DMS 273 treated with DMSO at 0.1 percent for 48 hours (cell line): ENCODE data around the gene LDB2.

Experiments used
- DNase-seq: peaks from one replicate; lab custom pipeline; 2025; lab: John Stamatoyannopoulos, UW

Gene LDB2

DNA sequence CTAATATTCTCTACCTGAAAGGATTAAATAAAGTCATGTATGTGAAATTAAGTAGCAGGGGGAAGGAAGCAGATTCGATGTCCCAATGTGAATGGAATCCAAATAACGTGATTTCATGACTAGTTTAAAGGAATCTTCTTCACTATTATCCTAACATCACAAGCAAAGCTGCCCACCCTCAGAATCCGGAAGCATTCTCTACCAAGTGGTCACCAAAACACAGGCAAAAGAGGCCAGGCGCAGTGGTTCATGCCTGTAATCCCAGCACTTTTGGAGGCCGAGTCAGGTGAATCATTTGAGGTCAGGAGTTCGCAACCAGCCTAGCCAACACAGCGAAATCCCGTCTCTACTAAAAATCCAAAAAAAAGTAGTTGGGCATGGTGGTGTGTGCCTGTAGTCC, 212.9 kb downstream of the LDB2 start:
- DNase-seq, result no peak

DNA sequence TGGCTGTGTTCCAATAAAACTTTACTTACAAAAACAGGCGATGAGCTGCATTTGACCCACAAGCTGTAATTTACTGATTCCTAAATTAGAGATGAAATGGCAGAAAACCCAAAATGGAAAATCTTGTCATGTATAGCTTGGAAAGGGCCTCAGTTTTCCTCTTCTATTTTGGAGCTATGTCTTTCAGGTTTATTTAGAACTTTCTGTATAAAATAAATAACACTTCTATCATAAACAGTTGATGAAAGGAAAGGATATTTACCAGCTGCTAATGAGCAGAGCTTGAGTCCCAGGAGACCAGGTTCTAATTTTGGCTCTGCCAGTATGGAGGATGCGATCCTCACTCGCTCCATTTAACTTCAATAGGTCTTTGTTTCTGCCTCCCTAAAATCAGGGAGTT, 213.5 kb downstream of the LDB2 start:
- DNase-seq, result no peak

DNA sequence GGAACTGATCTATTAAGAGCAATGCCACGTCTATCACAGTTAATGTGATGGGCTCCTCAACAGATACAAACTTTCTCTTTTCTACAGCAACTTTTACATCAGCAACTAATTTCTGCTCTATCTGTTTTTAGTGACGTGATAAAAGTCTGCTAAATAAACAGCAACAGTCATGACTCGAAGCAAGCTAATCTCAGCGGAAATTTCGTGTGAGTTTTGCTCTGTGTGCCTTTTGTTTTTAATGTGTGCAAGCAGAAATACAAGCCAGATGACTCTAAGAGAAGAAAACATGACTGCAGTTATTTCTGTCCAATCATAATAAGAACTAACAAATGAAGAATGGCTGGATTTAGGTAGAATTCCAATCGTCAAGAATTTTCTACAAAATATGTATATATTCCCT, 214.3 kb downstream of the LDB2 start:
- DNase-seq, result no peak

DNA sequence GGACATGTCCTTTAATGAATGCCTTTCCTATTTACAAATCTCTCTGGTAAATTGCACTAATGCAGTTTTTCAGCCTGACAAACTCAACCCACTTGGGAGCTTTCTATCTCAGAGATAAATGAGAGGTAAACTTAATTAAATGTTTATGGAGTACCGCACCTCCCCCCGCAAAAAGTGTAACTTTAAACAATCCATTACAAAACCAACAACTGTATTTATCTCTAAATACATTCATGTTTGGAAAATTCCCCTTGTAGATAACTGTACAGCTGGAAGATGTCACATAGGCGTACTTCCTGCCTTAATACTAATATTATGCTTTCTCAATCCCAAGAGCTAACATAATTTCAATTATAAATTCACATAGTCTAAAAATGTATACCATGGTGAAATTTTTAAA, 215.5 kb downstream of the LDB2 start:
- DNase-seq, result no peak

DNA sequence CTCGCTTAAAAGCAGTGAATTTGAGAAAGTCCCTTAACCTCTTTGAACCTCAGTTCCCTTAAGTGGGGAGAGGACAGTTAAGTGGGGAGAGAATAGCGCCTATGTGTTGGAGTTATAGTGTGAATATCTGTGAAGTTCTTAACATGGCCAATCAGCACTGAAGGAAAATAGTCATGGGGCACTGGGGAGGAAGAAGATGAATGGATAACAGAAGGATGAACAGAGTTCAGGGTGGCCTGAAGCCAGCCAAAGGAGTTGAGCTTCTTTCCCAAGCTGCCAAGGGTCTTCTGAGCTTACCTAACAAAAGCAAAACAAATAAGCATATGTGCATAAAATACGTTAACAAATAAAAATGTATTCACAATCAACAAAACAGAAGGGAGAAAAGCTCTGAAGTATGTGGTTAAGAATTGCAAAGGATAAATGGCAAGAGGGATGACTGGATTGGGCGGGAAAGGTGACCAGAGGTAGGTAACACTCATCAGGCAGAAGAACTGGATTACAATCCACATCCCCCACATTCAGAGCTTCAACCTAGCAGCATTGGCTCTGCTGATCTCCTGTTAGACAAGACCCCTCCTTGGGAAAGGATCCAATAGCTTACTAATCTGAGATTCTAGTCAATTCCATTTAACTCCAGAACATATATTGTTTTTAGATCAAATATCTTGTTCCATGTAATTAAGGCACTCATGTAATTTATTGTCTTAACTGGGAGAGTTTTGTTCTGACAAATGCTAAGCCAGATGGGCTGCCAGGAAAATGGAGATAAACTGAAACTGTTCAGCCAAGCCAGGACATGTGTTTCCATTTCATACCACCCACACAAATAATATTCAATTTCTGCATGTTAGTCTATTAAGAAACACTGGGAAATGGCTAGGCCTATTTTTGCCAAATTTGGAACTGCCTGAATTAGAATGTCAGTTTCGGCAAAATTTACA, 221.2 kb downstream of the LDB2 start:
- no peak for DNase-seq

DNA sequence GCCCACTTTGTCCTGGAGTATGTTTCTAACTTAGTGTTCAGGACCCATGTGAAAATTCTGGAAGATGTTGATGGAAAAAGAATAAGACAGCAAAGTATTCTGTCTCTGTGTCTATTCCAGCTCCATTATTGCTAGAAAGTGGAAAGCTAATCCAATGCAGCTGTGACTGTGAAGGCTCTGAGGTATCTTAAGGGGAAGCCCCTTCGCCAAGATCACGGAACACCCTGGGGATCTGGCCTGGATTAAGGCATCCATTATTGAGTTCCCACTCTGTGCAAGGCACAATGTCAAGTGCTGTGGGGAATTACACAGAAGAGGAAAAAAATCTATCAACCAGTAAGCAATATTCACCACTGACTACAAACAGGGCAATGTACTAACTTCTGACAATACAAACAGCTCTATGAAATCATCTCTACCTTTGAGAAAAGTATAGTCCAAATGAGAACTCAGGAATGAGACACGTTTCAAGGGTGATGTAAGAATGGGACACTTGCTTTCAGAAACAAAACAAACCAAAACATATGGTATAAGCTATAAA, 222.1 kb downstream of the LDB2 start:
- DNase-seq, result no peak

DNA sequence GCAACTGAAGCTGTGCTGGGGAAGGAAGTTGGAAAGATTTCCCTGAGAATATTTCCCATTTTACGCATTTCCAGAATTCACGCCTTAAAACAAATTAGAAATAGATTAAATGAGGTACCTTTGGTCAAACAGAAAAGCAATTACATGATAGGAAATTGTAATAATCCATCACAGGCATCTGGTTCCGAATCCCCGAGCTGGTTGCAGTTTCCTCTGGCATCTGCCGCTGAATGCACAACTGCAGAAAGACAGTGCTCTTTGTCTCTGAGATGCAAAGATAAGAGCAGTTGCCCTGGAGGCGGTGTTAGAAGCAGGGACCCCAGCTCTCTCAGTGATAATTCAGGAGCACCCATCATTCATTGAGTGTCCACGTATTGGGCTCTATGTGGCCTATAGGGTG, 224.4 kb downstream of the LDB2 start:
- no peak for DNase-seq

DNA sequence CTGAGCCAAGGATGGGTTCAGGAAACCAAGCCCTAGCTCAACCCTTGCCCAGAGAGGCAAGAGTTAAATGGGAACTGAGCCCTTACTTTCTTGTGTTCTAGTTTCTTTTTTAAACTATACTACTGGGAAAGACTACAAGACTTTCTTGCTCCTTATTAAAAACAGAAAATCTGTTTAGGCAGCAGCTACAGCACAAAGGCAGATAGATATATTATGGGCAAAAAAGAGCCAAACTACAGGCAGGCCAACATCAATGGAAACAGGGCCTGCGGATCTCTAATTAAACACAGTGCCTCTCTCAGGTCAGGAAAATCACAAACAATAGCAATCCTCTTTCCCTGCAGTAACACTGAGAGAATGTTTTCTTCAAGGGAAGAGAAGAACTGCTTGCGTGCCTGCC, 226.0 kb downstream of the LDB2 start:
- no peak for DNase-seq

DNA sequence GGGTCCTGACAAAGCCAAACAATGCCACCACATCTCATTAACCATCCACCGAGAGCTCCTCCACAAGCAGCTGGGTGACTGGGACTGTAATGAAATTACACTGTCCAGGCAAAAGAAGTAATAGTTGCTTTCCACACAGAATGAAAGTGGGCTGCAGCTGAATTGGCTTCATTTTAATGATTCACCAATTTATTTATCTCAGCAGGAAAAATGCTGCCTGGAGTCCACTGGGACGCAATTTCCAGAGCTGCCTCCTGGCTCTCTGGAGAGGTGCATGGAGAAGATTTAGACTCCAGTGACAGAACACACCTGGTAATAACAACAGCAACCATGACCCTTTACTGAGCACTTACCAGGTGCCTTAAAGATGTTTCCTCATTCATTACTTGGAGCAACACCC, 226.7 kb downstream of the LDB2 start:
- DNase-seq, result no peak

DNA sequence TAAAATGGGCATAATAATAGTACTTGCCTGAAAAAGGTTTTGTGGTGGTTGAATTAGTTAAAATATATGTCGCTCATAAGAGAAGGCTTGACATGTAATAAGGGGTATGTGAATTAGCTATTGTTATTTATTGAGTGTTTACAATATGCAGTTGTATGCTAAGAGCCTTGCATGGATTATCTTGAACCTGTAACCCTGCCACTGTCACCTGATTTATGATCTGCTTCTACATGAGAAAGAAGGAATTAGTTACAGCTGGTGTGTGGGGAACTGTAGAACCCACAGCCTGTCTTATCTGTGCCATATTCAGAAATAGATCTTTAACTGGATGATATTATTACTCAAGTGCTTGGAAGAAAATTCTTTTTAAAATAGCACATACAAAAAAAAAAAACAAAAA, 227.7 kb downstream of the LDB2 start:
- no peak for DNase-seq

DNA sequence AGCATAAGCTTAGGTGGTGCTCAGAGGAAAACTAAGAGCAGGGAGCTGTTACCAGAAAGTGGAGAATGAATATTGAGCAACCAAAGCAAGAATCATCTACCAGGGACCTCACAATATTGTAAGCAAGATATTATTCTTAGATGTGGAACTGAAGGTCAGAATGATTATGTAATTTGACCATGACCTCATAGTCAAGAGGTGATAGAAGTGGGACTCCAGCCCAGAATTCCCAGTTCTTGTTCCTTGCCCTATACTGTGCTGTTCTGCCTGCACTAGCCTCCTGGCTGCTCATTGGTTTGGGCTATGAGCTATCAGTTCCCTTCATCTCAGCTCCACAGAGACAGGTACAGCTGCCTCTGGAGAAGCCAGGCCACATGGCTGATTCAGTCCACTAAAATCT, 229.4 kb downstream of the LDB2 start:
- no peak for DNase-seq

DNA sequence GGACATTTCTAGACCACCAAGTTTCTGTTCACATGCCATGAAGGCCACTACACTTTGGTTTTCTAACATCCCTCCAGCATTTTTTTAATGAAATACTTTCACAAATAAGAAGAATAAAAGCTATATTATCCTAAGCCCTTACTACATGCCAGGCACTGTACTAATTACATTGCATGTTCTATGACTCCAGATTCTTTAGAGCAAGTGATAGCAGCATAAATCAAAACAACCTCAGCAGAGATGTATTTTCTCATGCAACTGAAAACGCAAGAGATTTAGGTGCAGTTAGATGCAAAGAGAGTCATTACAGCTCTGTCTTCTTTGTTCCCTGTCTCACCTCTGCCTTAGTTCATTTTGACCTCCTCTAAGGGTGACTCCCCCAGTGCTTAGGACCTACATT, 230.0 kb downstream of the LDB2 start:
- DNase-seq, result no peak

DNA sequence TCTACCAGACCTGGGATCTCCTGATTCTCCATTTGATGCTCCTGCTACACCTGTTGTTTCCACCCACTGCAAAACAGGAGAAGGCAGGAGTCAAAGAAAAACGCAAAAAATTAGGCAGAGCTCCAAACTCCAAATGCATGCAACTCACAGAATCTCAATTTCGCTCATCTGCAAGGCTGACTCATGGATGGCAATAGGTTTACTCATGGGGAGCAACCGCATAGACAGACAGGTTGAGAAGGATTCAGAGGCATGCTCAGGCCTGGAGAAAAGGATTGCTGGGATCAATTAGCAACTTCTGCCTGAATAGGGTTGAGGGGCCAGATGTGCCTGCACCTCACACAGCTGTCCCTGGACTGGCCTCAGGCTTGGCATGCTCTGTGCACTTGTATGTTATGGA, 231.0 kb downstream of the LDB2 start:
- DNase-seq, result no peak

DNA sequence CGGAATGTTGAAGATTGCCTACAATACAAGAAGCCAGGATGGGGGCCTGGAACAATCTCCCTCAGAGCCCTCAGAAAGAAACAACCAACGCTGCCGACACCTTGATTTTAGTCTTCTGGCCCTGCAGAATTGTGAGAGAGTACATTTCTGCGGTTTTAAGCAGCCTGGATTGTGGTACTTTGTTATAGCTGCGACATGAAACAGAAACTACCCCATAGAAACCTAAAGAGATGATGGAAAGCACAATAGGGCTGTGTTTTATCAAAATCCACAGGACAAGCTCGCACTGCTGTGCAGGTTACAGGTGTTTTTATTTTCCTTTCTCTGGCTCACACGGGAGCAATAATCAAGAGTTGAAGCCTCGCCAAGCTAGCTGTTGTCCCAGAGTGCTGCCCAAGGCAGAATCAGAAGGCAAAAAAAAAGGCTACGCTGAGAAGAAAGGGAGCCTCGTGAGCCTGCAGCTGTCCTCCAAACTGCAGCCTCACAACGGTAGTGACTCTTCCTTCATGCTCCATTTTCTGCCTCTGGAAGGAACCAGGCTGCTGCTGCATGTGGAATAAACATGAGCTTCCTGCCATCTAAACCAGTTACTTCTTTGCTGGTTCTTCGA, 232.4 kb downstream of the LDB2 start:
- DNase-seq, result no peak

DNA sequence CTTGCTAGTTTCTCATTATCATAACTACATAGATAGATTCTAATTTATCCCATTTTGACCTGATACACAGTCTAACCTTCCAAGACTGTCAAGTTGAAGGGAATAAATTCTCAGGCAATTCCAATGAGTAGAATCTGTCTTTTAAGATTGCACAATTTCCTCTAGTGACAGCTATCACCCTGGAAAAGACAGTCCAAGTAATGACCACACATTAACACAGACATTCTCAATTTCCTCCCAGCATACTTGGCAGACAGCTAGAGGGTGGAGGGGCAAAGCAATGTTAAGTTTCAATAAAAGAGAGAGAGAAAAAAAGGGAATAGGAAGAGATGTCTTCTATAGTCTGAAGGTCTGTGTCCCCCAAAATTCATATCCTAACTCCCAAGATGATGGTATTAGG, 234.7 kb downstream of the LDB2 start:
- no peak for DNase-seq

DNA sequence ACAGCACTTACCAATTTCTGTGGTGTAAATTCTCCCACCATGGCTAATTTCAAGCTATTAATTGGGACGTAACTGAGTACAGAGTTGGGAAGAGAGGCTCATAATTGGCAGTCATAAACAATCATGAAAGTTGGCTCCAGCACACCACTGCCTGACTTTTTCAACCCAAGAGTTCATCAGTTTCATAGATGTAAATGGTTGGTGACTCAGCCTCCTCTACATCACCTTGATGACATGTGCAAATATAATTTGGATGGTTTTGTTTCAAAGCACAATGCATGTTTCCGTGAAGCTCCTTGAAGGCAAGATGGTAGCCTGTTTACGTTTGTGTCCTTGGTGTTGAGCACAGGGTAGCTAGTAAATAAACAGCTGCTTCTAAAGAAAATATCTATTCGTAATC, 235.1 kb downstream of the LDB2 start:
- no peak for DNase-seq

DNA sequence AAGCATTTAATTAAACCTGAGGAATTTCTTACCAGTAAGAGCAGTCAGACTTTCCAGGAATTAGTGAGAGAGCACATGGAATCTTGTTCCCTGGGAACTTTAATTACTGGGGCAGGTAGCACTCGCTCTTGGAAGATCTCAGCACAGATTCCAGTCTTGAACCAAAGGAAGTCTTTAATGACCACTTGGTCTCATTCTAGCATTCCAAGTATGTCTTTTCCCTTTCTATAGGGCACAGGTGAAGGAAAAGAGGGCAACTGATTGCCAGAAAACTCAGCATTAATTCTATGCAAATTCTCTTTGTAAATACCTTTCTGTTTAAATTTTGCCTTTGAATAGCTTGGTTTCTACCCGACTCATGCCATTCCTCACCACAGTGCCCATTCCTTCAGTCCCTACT, 236.6 kb downstream of the LDB2 start:
- DNase-seq, result no peak

DNA sequence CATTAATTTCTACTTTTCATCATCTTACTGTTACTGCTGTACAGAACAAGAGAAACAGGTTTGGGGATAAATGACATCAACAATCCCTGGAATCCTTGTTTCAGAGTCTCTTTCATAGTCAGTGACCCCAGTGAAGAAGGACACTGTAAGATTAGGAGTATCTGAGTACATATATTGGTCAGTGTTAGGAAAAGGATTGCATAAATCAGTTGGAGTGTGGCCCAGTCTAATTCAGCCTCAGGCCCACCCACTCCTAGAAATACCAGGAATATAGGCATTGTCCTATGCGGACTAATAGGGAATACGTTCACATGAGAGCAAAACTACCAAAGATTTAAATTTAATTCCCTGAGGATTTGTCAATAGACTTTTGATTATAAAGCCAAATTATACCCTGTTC, 237.8 kb downstream of the LDB2 start:
- DNase-seq, result no peak

DNA sequence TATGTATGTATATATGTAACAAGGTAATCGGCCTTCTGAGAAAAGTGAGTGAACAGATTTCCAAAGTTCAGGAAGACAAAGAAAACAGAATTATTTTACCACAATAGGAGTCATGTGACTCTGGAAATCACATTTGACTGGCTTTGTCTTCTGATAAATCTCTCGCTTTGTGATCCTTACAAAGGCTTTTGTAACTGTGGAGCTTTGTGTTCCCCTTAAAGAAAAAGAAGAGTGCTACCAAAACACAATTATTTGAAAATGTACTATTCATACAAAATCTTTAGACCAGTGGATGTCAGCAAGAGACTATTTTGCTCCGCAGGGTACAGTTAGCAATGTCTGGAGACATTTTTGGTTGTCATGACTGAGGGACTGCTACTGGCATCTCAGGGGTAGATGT, 238.8 kb downstream of the LDB2 start:
- DNase-seq, result no peak

DNA sequence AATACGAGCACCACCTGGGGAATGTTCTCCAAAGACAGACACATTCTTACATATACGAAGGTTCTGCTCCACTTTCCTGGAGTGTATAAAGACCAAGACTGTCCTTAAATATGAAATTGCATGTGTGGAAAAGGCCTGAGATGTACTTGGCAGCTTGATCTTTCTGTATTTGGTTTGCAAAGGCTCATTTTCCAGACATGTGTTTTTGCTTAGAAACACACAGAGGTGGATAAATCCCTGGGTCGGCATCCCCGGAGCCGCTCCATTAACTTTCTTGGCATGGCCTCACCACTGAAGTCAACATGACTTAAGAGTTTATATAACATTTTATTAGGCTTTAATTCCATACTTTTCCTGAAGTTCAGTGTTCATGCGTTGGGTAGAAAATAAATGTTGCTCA, 239.4 kb downstream of the LDB2 start:
- no peak for DNase-seq

DNA sequence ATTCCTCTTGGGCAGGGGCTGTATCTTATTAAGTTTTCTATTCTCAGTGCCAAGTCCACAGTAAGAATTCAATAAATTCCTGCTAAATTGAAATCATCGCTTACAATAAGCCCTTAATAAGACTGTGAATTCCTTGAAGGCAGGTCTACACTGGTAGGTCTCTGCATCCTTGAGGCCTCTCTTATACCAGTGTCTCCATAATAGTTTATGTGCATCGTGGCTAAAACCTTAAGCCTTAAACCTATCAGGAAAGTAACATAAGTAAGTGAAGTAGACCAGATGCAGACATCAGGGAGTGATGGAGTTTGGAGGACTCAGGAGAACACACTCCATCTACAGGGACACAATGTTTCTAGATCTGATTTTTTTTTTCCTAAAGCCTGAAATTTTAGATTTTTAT, 240.3 kb downstream of the LDB2 start:
- no peak for DNase-seq

DNA sequence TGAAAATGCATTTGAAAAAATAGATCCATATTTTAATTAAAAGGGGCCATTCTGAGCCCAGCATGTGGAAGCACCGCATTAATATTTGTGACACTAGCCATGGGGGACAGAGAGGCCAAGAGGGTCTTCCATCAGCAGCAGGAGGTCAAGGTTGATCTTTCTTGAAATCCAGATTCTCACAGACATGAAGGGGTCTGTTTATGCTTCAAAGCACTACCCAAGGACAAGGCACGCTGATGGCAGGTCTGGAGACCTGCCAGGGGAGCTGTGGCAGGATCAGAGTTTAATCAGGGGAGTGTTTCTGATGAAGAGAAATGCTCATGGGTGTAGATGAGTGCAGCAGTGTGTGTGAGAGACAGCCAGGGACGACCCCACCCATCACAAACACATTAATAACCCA, 243.3 kb downstream of the LDB2 start:
- no peak for DNase-seq

DNA sequence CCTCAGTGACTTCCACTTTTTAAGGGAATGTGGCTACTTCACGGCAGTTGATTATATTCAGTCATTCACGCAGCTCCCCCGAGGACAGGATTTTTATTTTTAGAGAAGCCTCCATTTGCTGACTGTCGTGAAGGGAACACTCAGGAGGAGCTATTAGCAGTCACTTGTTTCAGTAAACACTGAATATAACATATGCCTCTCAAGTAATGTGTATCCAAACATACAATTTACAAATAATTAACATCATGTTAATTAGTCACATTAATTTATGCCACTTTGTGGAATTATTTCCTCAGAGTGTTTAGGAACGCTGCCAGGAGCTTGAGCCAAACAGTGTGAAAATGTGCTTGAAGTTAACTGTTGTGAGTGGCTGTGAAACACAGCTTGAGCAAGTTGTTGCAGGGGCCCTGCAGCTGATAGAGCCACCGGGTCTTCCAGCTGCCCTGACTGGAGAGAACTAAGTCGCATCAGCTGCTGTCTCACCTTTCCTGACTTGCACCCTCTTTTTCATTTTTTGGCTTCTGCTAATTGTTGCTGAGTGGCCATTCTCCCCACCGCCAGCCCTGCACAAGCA, 245.6 kb downstream of the LDB2 start:
- no peak for DNase-seq
